ENCODE results near the gene C20orf202. TPM values are rescaled to one million over a fixed set of nuclear protein-coding genes. Genes with fewer than 3 reads are reported as not detected.

C20orf202 gene
- total and polyA plus RNA-seq, 9 of the 15 experiments (the other 6 are each of a cell fraction or from before 2014, with no cell fraction given) = 0.03 to 0.24 (median 0.15) TPM; not detected in 4

DNA sequence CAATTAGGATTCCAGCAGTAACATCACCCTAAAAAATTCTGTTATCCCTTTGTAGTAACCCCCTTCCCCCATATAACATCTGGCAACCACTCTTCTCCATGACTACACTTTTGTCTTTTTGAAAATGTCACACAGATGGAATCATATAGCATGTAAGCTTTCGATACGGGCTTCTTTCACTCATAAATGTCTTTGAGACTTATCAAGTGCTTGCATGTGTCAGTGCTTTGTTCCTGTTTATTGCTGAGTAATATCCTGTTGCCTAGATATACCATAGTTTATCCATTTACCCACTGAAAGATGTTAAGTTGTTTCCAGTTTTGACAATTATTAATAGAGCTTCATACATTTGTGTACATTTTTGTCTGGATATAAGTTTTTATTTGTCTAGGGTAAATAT, 52.4 kb downstream of the C20orf202 start (continued):
- TF ChIP-seq, protein P1, sequence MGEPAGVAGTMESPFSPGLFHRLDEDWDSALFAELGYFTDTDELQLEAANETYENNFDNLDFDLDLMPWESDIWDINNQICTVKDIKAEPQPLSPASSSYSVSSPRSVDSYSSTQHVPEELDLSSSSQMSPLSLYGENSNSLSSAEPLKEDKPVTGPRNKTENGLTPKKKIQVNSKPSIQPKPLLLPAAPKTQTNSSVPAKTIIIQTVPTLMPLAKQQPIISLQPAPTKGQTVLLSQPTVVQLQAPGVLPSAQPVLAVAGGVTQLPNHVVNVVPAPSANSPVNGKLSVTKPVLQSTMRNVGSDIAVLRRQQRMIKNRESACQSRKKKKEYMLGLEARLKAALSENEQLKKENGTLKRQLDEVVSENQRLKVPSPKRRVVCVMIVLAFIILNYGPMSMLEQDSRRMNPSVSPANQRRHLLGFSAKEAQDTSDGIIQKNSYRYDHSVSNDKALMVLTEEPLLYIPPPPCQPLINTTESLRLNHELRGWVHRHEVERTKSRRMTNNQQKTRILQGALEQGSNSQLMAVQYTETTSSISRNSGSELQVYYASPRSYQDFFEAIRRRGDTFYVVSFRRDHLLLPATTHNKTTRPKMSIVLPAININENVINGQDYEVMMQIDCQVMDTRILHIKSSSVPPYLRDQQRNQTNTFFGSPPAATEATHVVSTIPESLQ (CRISPR knock-in tag; IDR thresholded peaks at IDR 0.05) = no peak
- TF ChIP-seq, protein P2, sequence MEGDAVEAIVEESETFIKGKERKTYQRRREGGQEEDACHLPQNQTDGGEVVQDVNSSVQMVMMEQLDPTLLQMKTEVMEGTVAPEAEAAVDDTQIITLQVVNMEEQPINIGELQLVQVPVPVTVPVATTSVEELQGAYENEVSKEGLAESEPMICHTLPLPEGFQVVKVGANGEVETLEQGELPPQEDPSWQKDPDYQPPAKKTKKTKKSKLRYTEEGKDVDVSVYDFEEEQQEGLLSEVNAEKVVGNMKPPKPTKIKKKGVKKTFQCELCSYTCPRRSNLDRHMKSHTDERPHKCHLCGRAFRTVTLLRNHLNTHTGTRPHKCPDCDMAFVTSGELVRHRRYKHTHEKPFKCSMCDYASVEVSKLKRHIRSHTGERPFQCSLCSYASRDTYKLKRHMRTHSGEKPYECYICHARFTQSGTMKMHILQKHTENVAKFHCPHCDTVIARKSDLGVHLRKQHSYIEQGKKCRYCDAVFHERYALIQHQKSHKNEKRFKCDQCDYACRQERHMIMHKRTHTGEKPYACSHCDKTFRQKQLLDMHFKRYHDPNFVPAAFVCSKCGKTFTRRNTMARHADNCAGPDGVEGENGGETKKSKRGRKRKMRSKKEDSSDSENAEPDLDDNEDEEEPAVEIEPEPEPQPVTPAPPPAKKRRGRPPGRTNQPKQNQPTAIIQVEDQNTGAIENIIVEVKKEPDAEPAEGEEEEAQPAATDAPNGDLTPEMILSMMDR (IDR thresholded peaks at IDR 0.05 in 2 of 3, conservative IDR thresholded peaks at IDR 0.05 in 1 of 3; ENCODE audit: insufficient read depth in 2 of 3, low read depth in 1 of 3, low read length in 3 of 3) = no peak
- TF ChIP-seq, protein P3, sequence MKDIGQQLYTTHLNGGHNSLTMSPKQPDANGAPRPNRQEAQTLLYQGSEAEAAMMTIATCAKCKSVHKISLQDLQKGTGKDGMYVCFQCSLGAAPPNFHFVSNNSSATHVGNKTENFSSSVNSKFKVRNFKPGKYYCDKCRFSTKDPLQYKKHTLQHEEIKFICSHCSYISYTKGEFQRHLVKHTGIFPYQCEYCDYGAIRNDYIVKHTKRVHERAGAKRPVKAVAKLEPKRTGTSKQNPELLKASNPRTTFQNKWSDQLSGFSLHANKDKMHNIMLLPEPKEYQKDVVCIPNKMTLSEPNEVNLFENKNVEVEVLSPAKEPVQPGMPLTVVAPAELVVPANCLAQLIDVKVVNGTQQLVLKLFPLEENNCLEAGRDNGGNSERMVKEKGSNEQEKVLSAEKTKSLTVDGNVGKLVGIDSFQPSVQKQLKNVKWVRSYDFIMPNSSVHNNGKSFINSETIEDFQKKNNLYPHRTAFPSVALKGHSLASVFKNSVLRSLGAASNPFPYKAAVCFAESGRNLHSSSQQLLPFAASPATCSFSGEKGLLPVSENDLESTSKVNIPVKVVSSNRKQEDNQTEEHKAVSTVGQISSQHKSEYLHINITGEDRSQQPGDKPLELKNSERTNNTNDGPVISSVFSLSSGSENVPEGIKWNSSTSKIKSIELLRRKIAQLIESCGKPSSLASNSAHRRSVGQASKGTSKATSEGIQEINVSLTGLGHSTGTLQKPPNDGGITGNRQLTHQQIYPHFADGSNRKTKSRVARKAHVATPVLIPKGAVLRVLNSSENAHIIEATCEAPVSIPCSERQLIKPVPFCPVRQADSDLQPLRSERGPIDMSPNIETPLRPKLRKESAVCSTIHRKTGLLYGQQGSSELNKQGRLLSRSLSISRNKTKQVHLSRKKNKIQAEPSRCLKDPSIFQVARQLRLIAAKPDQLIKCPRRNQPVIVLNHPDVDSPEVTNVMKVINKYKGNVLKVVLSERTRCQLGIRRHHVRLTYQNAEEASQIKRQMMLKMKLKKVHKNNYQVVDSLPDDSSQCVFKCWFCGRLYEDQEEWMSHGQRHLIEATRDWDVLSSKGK (CRISPR knock-in tag; IDR thresholded peaks at IDR 0.05) = no peak
- TF ChIP-seq SMARCC2 (IDR thresholded peaks at IDR 0.05; ENCODE audit: low read depth) (peak; percentile 83), ZC3H8 (IDR thresholded peaks at IDR 0.05) (no peak), HDAC2 (IDR thresholded peaks at IDR 0.05) (0 out of 2 replicates have a peak, but pooled peaks have one; percentile 38), HMGN3 (IDR thresholded peaks at IDR 0.05; ENCODE audit: borderline replicate concordance, extremely low read depth, insufficient read length, low read depth, low read length) (no peak), PHTF2 (CRISPR knock-in tag; IDR thresholded peaks at IDR 0.05) (no peak), MYC (IDR thresholded peaks at IDR 0.05; ENCODE audit: low read depth, low read length) (no peak), MYC (CRISPR knock-in tag; IDR thresholded peaks at IDR 0.05; ENCODE audit: borderline replicate concordance, low read depth) (no peak), BRD9 (IDR thresholded peaks at IDR 0.05; ENCODE audit: low read depth, partially characterized antibody) (no peak), RBM14 (IDR thresholded peaks at IDR 0.05; ENCODE audit: borderline replicate concordance, insufficient read depth, low read depth, low read length) (no peak), SIRT6 (IDR thresholded peaks at IDR 0.05; ENCODE audit: low read depth, low read length) (no peak)
- TF ChIP-seq, protein P4, sequence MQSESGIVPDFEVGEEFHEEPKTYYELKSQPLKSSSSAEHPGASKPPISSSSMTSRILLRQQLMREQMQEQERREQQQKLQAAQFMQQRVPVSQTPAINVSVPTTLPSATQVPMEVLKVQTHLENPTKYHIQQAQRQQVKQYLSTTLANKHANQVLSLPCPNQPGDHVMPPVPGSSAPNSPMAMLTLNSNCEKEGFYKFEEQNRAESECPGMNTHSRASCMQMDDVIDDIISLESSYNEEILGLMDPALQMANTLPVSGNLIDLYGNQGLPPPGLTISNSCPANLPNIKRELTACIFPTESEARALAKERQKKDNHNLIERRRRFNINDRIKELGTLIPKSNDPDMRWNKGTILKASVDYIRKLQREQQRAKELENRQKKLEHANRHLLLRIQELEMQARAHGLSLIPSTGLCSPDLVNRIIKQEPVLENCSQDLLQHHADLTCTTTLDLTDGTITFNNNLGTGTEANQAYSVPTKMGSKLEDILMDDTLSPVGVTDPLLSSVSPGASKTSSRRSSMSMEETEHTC (IDR thresholded peaks at IDR 0.05) = no peak
- TF ChIP-seq, protein P5, sequence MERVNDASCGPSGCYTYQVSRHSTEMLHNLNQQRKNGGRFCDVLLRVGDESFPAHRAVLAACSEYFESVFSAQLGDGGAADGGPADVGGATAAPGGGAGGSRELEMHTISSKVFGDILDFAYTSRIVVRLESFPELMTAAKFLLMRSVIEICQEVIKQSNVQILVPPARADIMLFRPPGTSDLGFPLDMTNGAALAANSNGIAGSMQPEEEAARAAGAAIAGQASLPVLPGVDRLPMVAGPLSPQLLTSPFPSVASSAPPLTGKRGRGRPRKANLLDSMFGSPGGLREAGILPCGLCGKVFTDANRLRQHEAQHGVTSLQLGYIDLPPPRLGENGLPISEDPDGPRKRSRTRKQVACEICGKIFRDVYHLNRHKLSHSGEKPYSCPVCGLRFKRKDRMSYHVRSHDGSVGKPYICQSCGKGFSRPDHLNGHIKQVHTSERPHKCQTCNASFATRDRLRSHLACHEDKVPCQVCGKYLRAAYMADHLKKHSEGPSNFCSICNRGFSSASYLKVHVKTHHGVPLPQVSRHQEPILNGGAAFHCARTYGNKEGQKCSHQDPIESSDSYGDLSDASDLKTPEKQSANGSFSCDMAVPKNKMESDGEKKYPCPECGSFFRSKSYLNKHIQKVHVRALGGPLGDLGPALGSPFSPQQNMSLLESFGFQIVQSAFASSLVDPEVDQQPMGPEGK (CRISPR knock-in tag; IDR thresholded peaks at IDR 0.05; ENCODE audit: borderline replicate concordance) = no peak
- TF ChIP-seq, protein P6, sequence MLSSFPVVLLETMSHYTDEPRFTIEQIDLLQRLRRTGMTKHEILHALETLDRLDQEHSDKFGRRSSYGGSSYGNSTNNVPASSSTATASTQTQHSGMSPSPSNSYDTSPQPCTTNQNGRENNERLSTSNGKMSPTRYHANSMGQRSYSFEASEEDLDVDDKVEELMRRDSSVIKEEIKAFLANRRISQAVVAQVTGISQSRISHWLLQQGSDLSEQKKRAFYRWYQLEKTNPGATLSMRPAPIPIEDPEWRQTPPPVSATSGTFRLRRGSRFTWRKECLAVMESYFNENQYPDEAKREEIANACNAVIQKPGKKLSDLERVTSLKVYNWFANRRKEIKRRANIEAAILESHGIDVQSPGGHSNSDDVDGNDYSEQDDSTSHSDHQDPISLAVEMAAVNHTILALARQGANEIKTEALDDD (IDR thresholded peaks at IDR 0.05) = no peak
